Activated CD4-positive, alpha-beta T cell treated with anti-CD3 and anti-CD28 coated beads, Interleukin-2, amount 10 ng/mL, durations not matched to agents 24 days and 14 days (primary cell): Measurements from ENCODE around the gene ATF7IP2. TPM values are rescaled to one million over a fixed set of nuclear protein-coding genes. Genes with fewer than 3 reads are reported as not detected.

Source experiments
- DNase-seq: peaks from one replicate; pipeline ENCODE4 v3.0.0; 2022
- H3K27ac Mint-ChIP-seq: one replicate; pipeline ENCODE4 v1.8.0; 2022; ENCODE audit warnings: mild to moderate bottlenecking, mixed read lengths
- H3K27me3 Mint-ChIP-seq: one replicate; pipeline ENCODE4 v1.8.0; 2022; ENCODE audit warnings: mixed read lengths
- H3K36me3 Mint-ChIP-seq: one replicate; pipeline ENCODE4 v1.8.0; 2022; ENCODE audit warnings: low read depth, mild to moderate bottlenecking, mixed read lengths
- H3K4me1 Mint-ChIP-seq: one replicate; pipeline ENCODE4 v1.8.0; 2021; ENCODE audit warnings: mixed read lengths
- H3K4me3 Mint-ChIP-seq: one replicate; pipeline ENCODE4 v1.8.0; 2022; ENCODE audit warnings: mild to moderate bottlenecking, moderate library complexity, mixed read lengths
- H3K9me3 Mint-ChIP-seq: one replicate; pipeline ENCODE4 v1.8.0; 2021; ENCODE audit warnings: mixed read lengths
- intact Hi-C: fragments of 100-400 bp; cut with micrococcal nuclease; formaldehyde crosslinking; loops from one replicate; pipeline ENCODE4 v1.15.1; 2023
- total RNA-seq: library from RNA; stranded (reverse); gene quantifications from 2 replicates; pipeline ENCODE4 v1.2.3, GENCODE V29; 2022

ATF7IP2 gene
- total RNA-seq, 1 donor from 2014 or later: 23.4 TPM

GRCh38 chr16:10519297-10519696, 133.4 kb downstream of the ATF7IP2 start:
- intact Hi-C loops: no loop called here
- Mint-ChIP-seq H3K4me3 (no peak overlapping the region), H3K9me3 (no peaks in the 10 kb centered on the region), H3K27ac (no peak overlapping the region), H3K4me1 (peaks cover 3% of the 10 kb centered on the region), H3K27me3 (no peaks in the 10 kb centered on the region), H3K36me3 (no peaks in the 10 kb centered on the region)
- DNase-seq: no peak

- Mint-ChIP-seq H3K27me3 (no peaks in the 10 kb centered on the region), H3K27ac (no peak overlapping the region)
These were observed 134.3 kb downstream of the ATF7IP2 start for GRCh38 chr16:10519929-10520868.

GRCh38 chr16:10520869-10521578, 135.2 kb downstream of the ATF7IP2 start:
- Mint-ChIP-seq H3K27ac (no peak overlapping the region), H3K9me3 (no peaks in the 10 kb centered on the region), H3K4me3 (no peak overlapping the region), H3K4me1 (peaks cover 3% of the 10 kb centered on the region), H3K27me3 (no peaks in the 10 kb centered on the region), H3K36me3 (no peaks in the 10 kb centered on the region)
- DNase-seq: no peak
- intact Hi-C loops: loop anchor here (1.0 kb wide), 1 partner anchor 216 kb away; no protein-coding TSS in a partner anchor

More at GRCh38 chr16:10519929-10520868, 134.3 kb downstream of the ATF7IP2 start:
- H3K4me3 Mint-ChIP-seq: no peak overlapping the region
- DNase-seq: no peak
- intact Hi-C loops: no loop called here
- H3K36me3 Mint-ChIP-seq: no peaks in the 10 kb centered on the region
- peaks cover 3% of the 10 kb centered on the region for H3K4me1 Mint-ChIP-seq
- H3K9me3 Mint-ChIP-seq: no peaks in the 10 kb centered on the region

GRCh38 chr16:10521681-10522274, 135.9 kb downstream of the ATF7IP2 start:
- Mint-ChIP-seq H3K36me3 (no peaks in the 10 kb centered on the region), H3K4me3 (no peak overlapping the region), H3K4me1 (peaks cover 3% of the 10 kb centered on the region), H3K9me3 (no peaks in the 10 kb centered on the region), H3K27ac (no peak overlapping the region), H3K27me3 (no peaks in the 10 kb centered on the region)
- DNase-seq: peak; percentile 82
- intact Hi-C loops: loop anchor here (1.0 kb wide), 1 partner anchor 216 kb away; no protein-coding TSS in a partner anchor

- DNase-seq: no peak
- no peaks in the 10 kb centered on the region for H3K27me3 Mint-ChIP-seq
- H3K27ac Mint-ChIP-seq: no peak overlapping the region
- H3K4me1 Mint-ChIP-seq: peaks cover 3% of the 10 kb centered on the region
- no peak overlapping the region for H3K4me3 Mint-ChIP-seq
- H3K9me3 Mint-ChIP-seq: no peaks in the 10 kb centered on the region
- H3K36me3 Mint-ChIP-seq: no peaks in the 10 kb centered on the region
- intact Hi-C loops: no loop called here
These were observed 137.1 kb downstream of the ATF7IP2 start for GRCh38 chr16:10522966-10523365.

DNA sequence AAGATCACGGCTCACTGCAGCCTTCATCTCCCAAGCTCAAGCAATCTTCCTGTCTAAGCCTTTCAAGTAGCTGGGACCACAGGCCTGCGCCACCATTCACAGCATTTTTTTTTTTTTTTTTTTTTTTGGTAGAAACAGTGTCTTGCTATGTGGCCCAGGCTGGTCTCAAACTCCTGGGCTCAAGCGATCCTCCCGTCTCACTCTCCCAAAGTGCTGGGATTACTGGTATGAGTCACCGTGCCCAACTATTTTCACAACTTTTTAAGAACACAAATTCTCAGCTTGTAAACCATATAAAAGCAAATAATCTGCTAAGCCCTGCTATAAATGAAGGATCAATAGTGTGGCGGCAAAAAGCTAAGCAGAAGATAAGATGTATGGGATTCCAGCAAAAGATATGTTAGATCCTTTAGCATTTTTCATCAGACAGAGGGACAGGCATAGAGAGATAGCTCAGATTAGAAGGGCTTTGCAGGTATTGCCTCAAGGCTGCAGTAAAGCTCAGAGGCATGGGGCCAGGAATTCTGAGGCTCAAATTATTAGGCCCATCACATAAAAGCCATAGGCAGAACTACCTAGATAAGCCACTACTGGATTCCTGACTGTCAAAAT, 139.5 kb downstream of the ATF7IP2 start:
- no peak overlapping the region for H3K4me3 Mint-ChIP-seq
- no peaks in the 10 kb centered on the region for H3K36me3 Mint-ChIP-seq
- H3K27me3 Mint-ChIP-seq: no peaks in the 10 kb centered on the region
- no peak for DNase-seq
- peaks cover 3% of the 10 kb centered on the region for H3K4me1 Mint-ChIP-seq
- intact Hi-C loops: no loop called here
- no peaks in the 10 kb centered on the region for H3K9me3 Mint-ChIP-seq
- no peak overlapping the region for H3K27ac Mint-ChIP-seq

DNA sequence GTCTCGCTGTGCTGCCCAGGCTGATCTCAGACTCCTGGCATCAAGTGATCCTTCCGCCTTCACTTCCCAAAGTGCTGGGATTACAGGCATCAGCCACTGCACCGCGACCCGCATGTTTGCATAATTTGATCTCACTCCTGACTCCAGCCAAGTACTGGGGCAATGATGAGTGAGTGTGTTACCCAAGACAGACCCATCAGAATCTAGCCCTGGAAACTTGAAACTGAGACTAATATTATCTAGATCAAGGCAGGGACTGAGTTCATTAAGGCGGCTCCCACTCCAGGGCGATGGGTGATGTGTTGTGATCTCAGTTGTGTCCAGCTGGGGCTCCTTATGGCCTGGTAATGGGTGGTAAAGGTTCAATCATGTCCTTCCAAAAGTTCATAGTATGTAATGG, 141.1 kb downstream of the ATF7IP2 start:
- Mint-ChIP-seq H3K9me3 (no peaks in the 10 kb centered on the region), H3K4me3 (no peak overlapping the region), H3K27ac (no peak overlapping the region), H3K36me3 (no peaks in the 10 kb centered on the region), H3K27me3 (no peaks in the 10 kb centered on the region), H3K4me1 (peaks cover 2% of the 10 kb centered on the region)
- DNase-seq: no peak
- intact Hi-C loops: no loop called here

GRCh38 chr16:10528635-10529034, 142.8 kb downstream of the ATF7IP2 start:
- DNase-seq: no peak
- Mint-ChIP-seq H3K4me1 (no peaks in the 10 kb centered on the region), H3K4me3 (no peak overlapping the region), H3K27ac (no peak overlapping the region), H3K27me3 (no peaks in the 10 kb centered on the region), H3K36me3 (no peaks in the 10 kb centered on the region), H3K9me3 (no peaks in the 10 kb centered on the region)
- intact Hi-C loops: no loop called here

- no peak for DNase-seq
- Mint-ChIP-seq H3K27ac (no peak overlapping the region), H3K27me3 (no peaks in the 10 kb centered on the region), H3K36me3 (no peaks in the 10 kb centered on the region), H3K9me3 (no peaks in the 10 kb centered on the region), H3K4me1 (no peaks in the 10 kb centered on the region), H3K4me3 (no peak overlapping the region)
- intact Hi-C loops: no loop called here
These were observed 144.2 kb downstream of the ATF7IP2 start for GRCh38 chr16:10529895-10530669.

DNA sequence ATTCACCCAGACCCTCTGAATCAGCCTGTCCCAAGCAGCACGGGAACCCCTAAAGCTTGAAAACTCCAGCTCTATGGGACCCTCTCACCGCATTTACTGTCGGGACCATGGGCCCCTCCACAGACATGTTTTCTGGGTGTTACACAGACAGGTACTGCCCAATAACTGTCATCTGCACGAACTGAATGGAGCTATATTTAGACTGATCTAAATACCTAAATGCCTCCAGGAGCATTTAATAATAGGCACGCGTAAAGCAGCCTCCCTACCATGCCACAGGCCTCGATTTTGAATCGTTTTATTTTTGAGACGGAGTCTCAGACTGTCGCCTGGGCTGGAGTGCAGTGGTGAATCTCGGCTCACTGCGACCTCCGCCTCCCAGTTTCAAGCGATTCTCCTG, 144.8 kb downstream of the ATF7IP2 start:
- Mint-ChIP-seq H3K4me1 (no peaks in the 10 kb centered on the region), H3K4me3 (no peak overlapping the region), H3K27ac (no peak overlapping the region), H3K27me3 (no peaks in the 10 kb centered on the region), H3K36me3 (no peaks in the 10 kb centered on the region), H3K9me3 (no peaks in the 10 kb centered on the region)
- intact Hi-C loops: no loop called here
- DNase-seq: no peak

GRCh38 chr16:10531582-10531981, 145.7 kb downstream of the ATF7IP2 start:
- no peaks in the 10 kb centered on the region for H3K9me3 Mint-ChIP-seq
- no peaks in the 10 kb centered on the region for H3K27me3 Mint-ChIP-seq
- no peaks in the 10 kb centered on the region for H3K4me1 Mint-ChIP-seq
- intact Hi-C loops: no loop called here
- no peak overlapping the region for H3K4me3 Mint-ChIP-seq
- H3K36me3 Mint-ChIP-seq: no peaks in the 10 kb centered on the region
- DNase-seq: no peak
- H3K27ac Mint-ChIP-seq: no peak overlapping the region
